H9 (cell line): Measurements from ENCODE around the gene DDT. TPM values are rescaled to one million over a fixed set of nuclear protein-coding genes. Genes with fewer than 3 reads are reported as not detected.
A peak's percentile ranks its signal among the peaks of the same experiment; 100 is the strongest.
"Not testable (repeated sequence)": the region's sequence is repeated elsewhere in the genome, so short reads cannot be mapped to it uniquely, and the experiment has no call there.

Experiments used
- DNase-seq: peaks from one replicate; pipeline ENCODE4 v3.0.0-alpha.2; 2017
- H2AFZ ChIP-seq: one replicate; pipeline ENCODE4 v1.6.1; 2013; ENCODE audit warnings: mild to moderate bottlenecking, low read length, control low read depth, moderate library complexity
- H2AK5ac ChIP-seq: 2 replicates; pipeline ENCODE4 v1.6.1; 2013; ENCODE audit warnings: low read length, control low read depth, mixed read lengths; ENCODE audit not compliant: insufficient read length
- H2BK120ac ChIP-seq: one replicate; pipeline ENCODE4 v1.6.1; 2013; ENCODE audit warnings: low read depth, mild to moderate bottlenecking, low read length, control low read depth, inconsistent platforms; ENCODE audit not compliant: poor library complexity, severe bottlenecking
- H2BK12ac ChIP-seq: 2 replicates; pipeline ENCODE4 v1.6.1; 2013; ENCODE audit warnings: low read length, control low read depth, mixed read lengths, low read depth; ENCODE audit not compliant: insufficient read length
- H2BK15ac ChIP-seq: 2 replicates; pipeline ENCODE4 v1.6.1; 2013; ENCODE audit warnings: low read depth, low read length, control low read depth
- H2BK20ac ChIP-seq: one replicate; pipeline ENCODE4 v1.6.1; 2013; ENCODE audit warnings: low read depth, mild to moderate bottlenecking, low read length, control low read depth, inconsistent platforms; ENCODE audit not compliant: poor library complexity, severe bottlenecking
- H2BK5ac ChIP-seq: 2 replicates; pipeline ENCODE4 v1.6.1; 2013; ENCODE audit warnings: low read length, control low read depth, mixed read lengths; ENCODE audit not compliant: insufficient read length
- H3K14ac ChIP-seq: 2 replicates; pipeline ENCODE4 v1.6.1; 2013; ENCODE audit warnings: low read length, control low read depth; ENCODE audit not compliant: insufficient read depth
- H3K18ac ChIP-seq: 2 replicates; pipeline ENCODE4 v1.6.1; 2013; ENCODE audit warnings: low read depth, mild to moderate bottlenecking, mixed read lengths, low read length, control low read depth; ENCODE audit not compliant: insufficient read length
- H3K23ac ChIP-seq: 2 replicates; pipeline ENCODE4 v1.6.1; 2013; ENCODE audit warnings: low read length, control low read depth, mixed read lengths, low read depth; ENCODE audit not compliant: insufficient read length
- H3K23me2 ChIP-seq: 2 replicates; pipeline ENCODE4 v1.6.1; 2013; ENCODE audit warnings: low read depth, mild to moderate bottlenecking, mixed read lengths, low read length, control low read depth; ENCODE audit not compliant: insufficient read length, poor library complexity, severe bottlenecking
- H3K27ac ChIP-seq: 2 replicates; pipeline ENCODE4 v1.5.1; 2013; ENCODE audit warnings: low read length, control low read depth, mixed read lengths, low read depth; ENCODE audit not compliant: insufficient read length
- H3K27me3 ChIP-seq: 2 replicates; pipeline ENCODE4 v1.6.1; 2013; ENCODE audit warnings: low read length, control low read depth, inconsistent platforms; ENCODE audit not compliant: insufficient read depth
- H3K4ac ChIP-seq: 2 replicates; pipeline ENCODE4 v1.6.1; 2013; ENCODE audit warnings: low read depth, mild to moderate bottlenecking, control low read depth, inconsistent platforms, low read length, moderate library complexity
- H3K4me1 ChIP-seq: 2 replicates; pipeline ENCODE4 v1.6.1; 2013; ENCODE audit warnings: low read length, control low read depth, inconsistent platforms; ENCODE audit not compliant: insufficient read depth
- H3K4me2 ChIP-seq: 2 replicates; pipeline ENCODE4 v1.6.1; 2013; ENCODE audit warnings: low read length, control low read depth, mixed read lengths; ENCODE audit not compliant: insufficient read length, insufficient read depth
- H3K56ac ChIP-seq: 2 replicates; pipeline ENCODE4 v1.6.1; 2013; ENCODE audit warnings: low read depth, mild to moderate bottlenecking, mixed read lengths, low read length, control low read depth; ENCODE audit not compliant: insufficient read length
- H3K79me1 ChIP-seq: 2 replicates; pipeline ENCODE4 v1.6.1; 2013; ENCODE audit warnings: low read depth, mild to moderate bottlenecking, moderate library complexity, low read length, control low read depth, inconsistent platforms; ENCODE audit not compliant: insufficient read depth, poor library complexity, severe bottlenecking
- H3K79me2 ChIP-seq: 2 replicates; pipeline ENCODE4 v1.6.1; 2013; ENCODE audit warnings: low read length, control low read depth, inconsistent platforms; ENCODE audit not compliant: insufficient read depth
- H3K9ac ChIP-seq: 2 replicates; pipeline ENCODE4 v1.6.1; 2013; ENCODE audit warnings: low read length, control low read depth, mixed read lengths; ENCODE audit not compliant: insufficient read length; ENCODE audit errors: extremely low read depth
- H3K9me3 ChIP-seq: one replicate; pipeline ENCODE4 v1.6.1; 2013; ENCODE audit warnings: low read depth, low read length, inconsistent platforms; ENCODE audit not compliant: control insufficient read depth
- H3T11ph ChIP-seq: one replicate; pipeline ENCODE4 v1.6.1; 2013; ENCODE audit warnings: mild to moderate bottlenecking, low read length, control low read depth, inconsistent platforms
- H4K20me1 ChIP-seq: one replicate; pipeline ENCODE4 v1.6.1; 2013; ENCODE audit not compliant: control insufficient read depth, insufficient read length, insufficient read depth
- H4K5ac ChIP-seq: 2 replicates; pipeline ENCODE4 v1.6.1; 2013; ENCODE audit warnings: low read depth, mild to moderate bottlenecking, mixed read lengths, low read length, control low read depth; ENCODE audit not compliant: insufficient read length
- H4K8ac ChIP-seq: replicated peaks from 2 replicates; pipeline ENCODE4 v1.6.1; 2013; ENCODE audit warnings: low read length, control low read depth, mixed read lengths, low read depth; ENCODE audit not compliant: insufficient read length
- H4K91ac ChIP-seq: 2 replicates; pipeline ENCODE4 v1.6.1; 2013; ENCODE audit warnings: low read depth, mild to moderate bottlenecking, moderate library complexity, mixed read lengths, low read length, control low read depth; ENCODE audit not compliant: insufficient read length
- H3K27ac Mint-ChIP-seq, 3 experiments: 2 replicates in 2 of 3; 3 replicates in 1 of 3; pipeline ENCODE4 v1.8.0; 2020 to 2021; ENCODE audit warnings: mixed read lengths in 3 of 3, mild to moderate bottlenecking in 1 of 3, moderate library complexity in 1 of 3
- H3K27me3 Mint-ChIP-seq: 2 replicates; pipeline ENCODE4 v1.8.0; 2021; ENCODE audit warnings: low read depth, mild to moderate bottlenecking, moderate library complexity, mixed read lengths
- H3K36me3 Mint-ChIP-seq, 3 experiments: 2 replicates in 2 of 3; 3 replicates in 1 of 3; pipeline ENCODE4 v1.8.0; 2020 to 2021; ENCODE audit warnings: low read depth in 3 of 3, mixed read lengths in 3 of 3; ENCODE audit not compliant: insufficient read depth in 1 of 3
- H3K4me1 Mint-ChIP-seq, 2 experiments: 2 replicates each; pipeline ENCODE4 v1.8.0; 2020; ENCODE audit warnings: mixed read lengths in 2 of 2
- H3K4me3 Mint-ChIP-seq, 2 experiments: 2 replicates in 1 of 2; 3 replicates in 1 of 2; pipeline ENCODE4 v1.8.0; 2020 to 2021; ENCODE audit warnings: mild to moderate bottlenecking in 2 of 2, mixed read lengths in 2 of 2, moderate library complexity in 1 of 2
- H3K9me3 Mint-ChIP-seq, 2 experiments: 2 replicates in 1 of 2; 3 replicates in 1 of 2; pipeline ENCODE4 v1.8.0; 2020; ENCODE audit warnings: mild to moderate bottlenecking in 2 of 2, mixed read lengths in 2 of 2, moderate library complexity in 1 of 2
- WGBS: extraction: QIAGEN DNeasy Blood & Tissue Kit; methylation state at CpG from one replicate; pipeline ENCODE4 v1.1.7; 2013; ENCODE audit warnings: missing lambda C conversion rate, low lambda C conversion rate, mixed read lengths; ENCODE audit not compliant: insufficient read length; ENCODE audit errors: extremely low coverage; 5-methylcytosine and 5-hydroxymethylcytosine counted together
- total RNA-seq: library from RNA; stranded (reverse); gene quantifications from 2 replicates; pipeline ENCODE4 v1.2.1, GENCODE V29; 2021
- TF ChIP-seq, protein P1 (sequence below): fragments of 200-600 bp; sonication (generic); conservative IDR thresholded peaks from 3 replicates; pipeline ENCODE4 v1.8.0; 2021; ENCODE audit warnings: antibody characterized with exemption, mild to moderate bottlenecking

Gene DDT
- total RNA-seq, 1 experiment from 2014 or later: 185 TPM

DNA sequence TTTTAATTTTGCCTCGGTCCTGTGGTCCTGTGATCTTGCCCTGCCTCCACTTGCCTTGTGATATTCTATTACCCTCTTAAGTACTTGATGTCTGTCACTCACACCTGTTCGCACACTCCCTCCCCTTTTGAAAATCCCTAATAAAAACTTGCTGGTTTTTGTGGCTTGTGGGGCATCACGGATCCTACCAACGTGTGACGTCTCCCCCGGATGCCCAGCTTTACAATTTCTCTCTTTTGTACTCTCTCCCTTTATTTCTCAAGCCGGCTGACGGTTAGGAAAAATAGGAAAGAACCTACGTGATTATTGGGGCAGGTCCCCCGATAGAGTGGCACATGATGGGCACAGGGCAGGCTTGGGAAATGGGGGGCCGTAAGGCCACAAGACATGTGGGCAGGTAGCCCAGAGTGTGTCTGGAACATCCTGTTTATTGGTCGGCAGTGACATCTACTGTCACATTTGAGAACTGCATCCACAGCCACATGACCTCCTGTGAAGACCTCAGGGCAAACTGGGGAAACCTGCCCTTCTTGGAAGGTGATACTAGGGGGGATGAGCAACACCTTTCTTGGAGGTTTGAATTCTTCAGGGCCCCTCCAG, 17.8 kb downstream of the DDT start:
- not testable (repeated sequence) for H3K79me1 ChIP-seq, H3K56ac ChIP-seq, H4K20me1 ChIP-seq, H2BK5ac ChIP-seq, H4K91ac ChIP-seq, H3K27me3 Mint-ChIP-seq, H3K36me3 Mint-ChIP-seq, H2BK12ac ChIP-seq, H3K23me2 ChIP-seq, H3K79me2 ChIP-seq, H3K9ac ChIP-seq, H3K14ac ChIP-seq, H3K23ac ChIP-seq, H2BK120ac ChIP-seq, H2AK5ac ChIP-seq, H3K9me3 Mint-ChIP-seq, H4K8ac ChIP-seq, H3T11ph ChIP-seq, H3K27me3 ChIP-seq, H3K18ac ChIP-seq, H2BK15ac ChIP-seq, H2AFZ ChIP-seq, H4K5ac ChIP-seq, H3K4ac ChIP-seq, H2BK20ac ChIP-seq, H3K9me3 ChIP-seq, H3K4me1 ChIP-seq
- peak; percentile 92 for DNase-seq
- Histone ChIP-seq H3K4me2 (peak overlapping the region; percentile 2), H3K27ac (peak overlapping the region; percentile 46)
- no CpG with 5 or more reads among the region's 12 CpGs for WGBS
- peaks cover 31 to 32% of the 10 kb centered on the region in 2 experiments for H3K4me1 Mint-ChIP-seq
- peak overlapping the region; percentile 58 to 76 for H3K4me3 Mint-ChIP-seq
- peak overlapping the region; percentile 98 to 99 (median 99) for H3K27ac Mint-ChIP-seq
- TF ChIP-seq, protein P1, sequence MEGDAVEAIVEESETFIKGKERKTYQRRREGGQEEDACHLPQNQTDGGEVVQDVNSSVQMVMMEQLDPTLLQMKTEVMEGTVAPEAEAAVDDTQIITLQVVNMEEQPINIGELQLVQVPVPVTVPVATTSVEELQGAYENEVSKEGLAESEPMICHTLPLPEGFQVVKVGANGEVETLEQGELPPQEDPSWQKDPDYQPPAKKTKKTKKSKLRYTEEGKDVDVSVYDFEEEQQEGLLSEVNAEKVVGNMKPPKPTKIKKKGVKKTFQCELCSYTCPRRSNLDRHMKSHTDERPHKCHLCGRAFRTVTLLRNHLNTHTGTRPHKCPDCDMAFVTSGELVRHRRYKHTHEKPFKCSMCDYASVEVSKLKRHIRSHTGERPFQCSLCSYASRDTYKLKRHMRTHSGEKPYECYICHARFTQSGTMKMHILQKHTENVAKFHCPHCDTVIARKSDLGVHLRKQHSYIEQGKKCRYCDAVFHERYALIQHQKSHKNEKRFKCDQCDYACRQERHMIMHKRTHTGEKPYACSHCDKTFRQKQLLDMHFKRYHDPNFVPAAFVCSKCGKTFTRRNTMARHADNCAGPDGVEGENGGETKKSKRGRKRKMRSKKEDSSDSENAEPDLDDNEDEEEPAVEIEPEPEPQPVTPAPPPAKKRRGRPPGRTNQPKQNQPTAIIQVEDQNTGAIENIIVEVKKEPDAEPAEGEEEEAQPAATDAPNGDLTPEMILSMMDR: peak; percentile 87

DNA sequence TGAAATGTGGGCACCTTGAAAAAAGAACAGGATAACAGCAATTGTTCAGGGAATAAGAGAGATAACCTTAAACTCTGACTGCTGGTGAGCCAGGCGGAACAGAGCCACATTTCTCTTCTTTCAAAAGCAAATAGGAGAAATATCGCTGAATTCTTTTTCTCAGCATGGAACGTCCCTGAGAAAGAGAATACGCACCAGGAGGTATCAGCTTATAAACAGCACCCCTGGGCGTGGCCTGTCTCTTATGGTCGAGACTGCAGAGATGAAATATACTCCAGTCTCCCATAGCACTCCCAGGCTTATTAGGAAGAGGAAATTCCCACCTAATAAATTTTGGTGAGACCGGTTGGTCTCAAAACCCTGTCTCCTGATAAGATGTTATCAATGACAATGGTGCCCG, 18.4 kb downstream of the DDT start:
- not testable (repeated sequence) for H3K27ac ChIP-seq, H2BK5ac ChIP-seq, H2BK120ac ChIP-seq, H2AFZ ChIP-seq, H3K36me3 Mint-ChIP-seq, H3K9me3 ChIP-seq, H3T11ph ChIP-seq, H4K5ac ChIP-seq, H3K9me3 Mint-ChIP-seq, H3K23me2 ChIP-seq, H2BK12ac ChIP-seq, H4K8ac ChIP-seq, H3K79me2 ChIP-seq, H3K79me1 ChIP-seq, H3K4me1 ChIP-seq, H3K18ac ChIP-seq, H2BK20ac ChIP-seq, H3K4ac ChIP-seq, H3K56ac ChIP-seq, H4K20me1 ChIP-seq, H3K27me3 Mint-ChIP-seq, H3K27me3 ChIP-seq, H2BK15ac ChIP-seq, H2AK5ac ChIP-seq, H4K91ac ChIP-seq, H3K23ac ChIP-seq, H3K9ac ChIP-seq, H3K14ac ChIP-seq
- Mint-ChIP-seq H3K4me3 (peak overlapping the region; percentile 58 to 76; a peak in 4 of 5 replicates), H3K4me1 (peaks cover 33% of the 10 kb centered on the region in 2 experiments), H3K27ac (peak overlapping the region; percentile 59 to 99 (median 98))
- peak overlapping the region; percentile 2 for H3K4me2 ChIP-seq
- WGBS: no CpG with 5 or more reads among the region's 8 CpGs
- peak; percentile 29 for DNase-seq
